CD4-positive, alpha-beta T cell treated with Interleukin-4 for 4 hours (primary cell): ENCODE measurements around the gene METTL25.
A peak's percentile ranks its signal among the peaks of the same experiment; 100 is the strongest.
"Not testable (repeated sequence)": the region's sequence is repeated elsewhere in the genome, so short reads cannot be mapped to it uniquely, and the experiment has no call there.

Source experiments
- DNase-seq: peaks from one replicate; pipeline ENCODE4 v3.0.0-alpha.2; 2020

METTL25 gene, protein sequence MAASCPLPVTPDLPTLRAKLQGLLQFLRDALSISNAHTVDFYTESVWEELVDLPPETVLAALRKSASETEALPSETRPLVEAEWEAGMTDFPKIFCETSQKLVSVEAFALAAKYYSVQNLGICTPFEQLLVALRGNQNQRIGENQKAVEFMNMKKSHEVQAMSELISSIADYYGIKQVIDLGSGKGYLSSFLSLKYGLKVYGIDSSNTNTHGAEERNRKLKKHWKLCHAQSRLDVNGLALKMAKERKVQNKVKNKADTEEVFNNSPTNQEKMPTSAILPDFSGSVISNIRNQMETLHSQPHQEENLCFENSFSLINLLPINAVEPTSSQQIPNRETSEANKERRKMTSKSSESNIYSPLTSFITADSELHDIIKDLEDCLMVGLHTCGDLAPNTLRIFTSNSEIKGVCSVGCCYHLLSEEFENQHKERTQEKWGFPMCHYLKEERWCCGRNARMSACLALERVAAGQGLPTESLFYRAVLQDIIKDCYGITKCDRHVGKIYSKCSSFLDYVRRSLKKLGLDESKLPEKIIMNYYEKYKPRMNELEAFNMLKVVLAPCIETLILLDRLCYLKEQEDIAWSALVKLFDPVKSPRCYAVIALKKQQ

GRCh38 chr12:82358200-82359114, at the start of gene METTL25, which contains the start of gene CCDC59:
Gene METTL25, plus strand, starts transcription at chr12:82358529. Its CDS starts 37 bp downstream, at chr12:82358566.
Gene CCDC59, minus strand, starts transcription at chr12:82358387. Its CDS starts 11 bp downstream, at chr12:82358376.
- DNase-seq, result peak; percentile 98

DNA sequence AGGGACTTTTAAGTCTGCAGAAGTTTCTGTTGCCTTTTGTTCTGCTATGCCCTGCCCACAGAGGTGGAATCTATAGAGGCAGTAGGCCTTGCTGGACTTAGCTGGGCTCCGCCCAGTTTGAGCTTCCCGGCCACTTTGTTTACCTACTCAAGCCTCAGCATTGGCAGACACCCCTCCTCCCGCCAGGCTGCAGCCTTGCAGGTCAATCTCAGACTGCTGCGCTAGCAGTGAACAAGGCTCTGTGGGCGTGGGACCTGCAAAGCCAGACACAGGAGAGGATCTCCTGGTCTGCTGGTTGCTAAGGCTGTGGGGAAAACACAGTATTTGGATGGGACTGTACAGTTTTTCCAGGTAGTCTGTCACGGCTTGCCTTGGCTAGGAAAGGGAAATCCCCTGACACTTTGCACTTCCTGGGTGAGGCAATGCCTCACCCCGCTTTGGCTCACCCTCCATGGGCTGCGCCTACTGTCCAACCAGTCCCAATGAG, 43.9 kb upstream of the METTL25 start:
- DNase-seq, result no peak

- no peak for DNase-seq
Observed at GRCh38 chr12:82319276-82319675, 39.1 kb upstream of the METTL25 start.

GRCh38 chr12:82325540-82326336, 32.6 kb upstream of the METTL25 start:
- no peak for DNase-seq

GRCh38 chr12:82326905-82327503, 31.3 kb upstream of the METTL25 start:
- peak; percentile 10 for DNase-seq

DNA sequence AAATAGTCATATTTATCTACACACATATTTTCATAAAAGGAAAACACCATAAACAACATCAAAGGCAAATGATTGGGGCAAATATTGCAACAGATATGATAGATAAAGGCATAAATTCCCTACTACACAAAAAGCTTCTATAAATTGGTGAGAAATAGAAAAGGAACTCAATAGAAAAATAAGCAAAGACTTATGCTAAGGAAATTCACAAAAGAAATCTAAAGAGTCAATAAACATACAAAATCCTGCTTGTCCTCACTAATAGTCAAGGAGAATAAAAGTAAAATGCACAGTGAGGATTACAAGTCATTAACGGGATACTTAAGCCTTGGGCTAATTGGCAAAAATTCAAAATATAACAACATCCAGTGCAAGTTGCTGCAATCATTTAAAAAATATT, 30.5 kb upstream of the METTL25 start:
- DNase-seq, result no peak

- no peak for DNase-seq
Observed at GRCh38 chr12:82329508-82329907, 28.8 kb upstream of the METTL25 start.

- DNase-seq, result no peak
Observed at GRCh38 chr12:82350161-82350560, 8.2 kb upstream of the METTL25 start.

GRCh38 chr12:82351390-82351789, 6.9 kb upstream of the METTL25 start:
- no peak for DNase-seq

DNA sequence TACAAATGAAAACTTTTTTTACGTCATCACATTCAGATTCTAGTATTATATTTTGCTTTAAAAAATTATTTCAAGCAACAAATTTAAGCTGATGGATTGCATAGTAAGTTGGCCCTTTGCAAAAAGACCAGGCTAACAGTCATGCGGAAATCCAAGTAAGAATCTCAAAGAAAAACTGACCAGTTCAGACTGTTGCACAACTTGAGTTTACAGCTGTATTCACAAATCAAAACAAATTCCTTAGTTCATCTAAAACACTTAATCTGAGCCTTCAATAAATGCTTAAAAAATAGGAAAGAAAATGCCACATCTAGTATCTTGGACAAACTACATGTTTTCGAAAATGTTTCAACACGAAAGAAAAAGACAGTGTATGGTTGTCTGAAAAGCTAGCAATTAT, 989 bp upstream of the METTL25 start:
- no peak for DNase-seq

DNA sequence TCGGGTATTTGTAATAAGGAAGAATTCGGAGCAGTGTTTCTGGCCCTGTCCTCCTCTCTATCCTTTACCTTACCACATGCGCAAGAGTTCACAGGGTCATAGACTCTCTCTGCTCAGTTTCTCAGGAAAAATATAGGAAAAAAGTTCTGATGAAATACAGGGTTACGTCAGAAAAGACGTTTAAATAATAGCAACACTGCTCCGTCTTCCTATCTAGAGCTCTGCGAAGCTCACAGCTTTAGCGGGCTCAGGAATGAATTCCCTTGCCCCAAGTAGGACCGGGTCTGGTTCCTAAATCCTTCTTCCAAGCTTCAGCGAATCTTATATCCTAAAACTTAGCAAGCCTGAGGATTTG, 507 bp upstream of the METTL25 start:
- no peak for DNase-seq

- DNase-seq, result no peak
Observed at GRCh38 chr12:82359115-82359478, 768 bp downstream of the METTL25 start.

GRCh38 chr12:82360834-82361233, 2.5 kb downstream of the METTL25 start:
- DNase-seq, result not testable (repeated sequence)

GRCh38 chr12:82361461-82361915, 3.2 kb downstream of the METTL25 start:
- no peak for DNase-seq

- no peak for DNase-seq
Observed at GRCh38 chr12:82363990-82364389, 5.7 kb downstream of the METTL25 start.

DNA sequence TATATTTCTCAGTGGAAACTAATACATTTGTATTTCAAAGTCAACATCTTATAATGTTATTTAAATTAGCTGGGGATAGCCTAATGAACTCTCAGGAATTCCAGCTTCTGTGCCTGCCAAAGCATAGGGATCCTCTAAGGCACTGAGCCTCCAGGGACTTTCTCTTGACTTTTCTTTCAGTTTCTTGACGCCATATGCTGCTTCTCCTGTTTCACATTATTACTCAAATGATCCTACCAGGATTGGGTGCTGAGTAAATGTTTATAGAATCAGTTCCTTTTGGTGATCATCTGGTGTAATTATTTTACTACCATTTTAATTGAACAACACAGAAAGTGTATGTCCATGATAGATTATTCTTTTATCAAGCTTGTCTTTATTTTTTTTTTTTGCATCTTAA, 7.9 kb downstream of the METTL25 start:
- no peak for DNase-seq

- no peak for DNase-seq
Observed at GRCh38 chr12:82375201-82375600, 16.9 kb downstream of the METTL25 start.

- DNase-seq, result no peak
Observed at GRCh38 chr12:82378997-82379396, 20.7 kb downstream of the METTL25 start.

GRCh38 chr12:82383930-82384552, 25.7 kb downstream of the METTL25 start:
- DNase-seq, result no peak

- no peak for DNase-seq
Observed at GRCh38 chr12:82398879-82399278, 40.5 kb downstream of the METTL25 start.

DNA sequence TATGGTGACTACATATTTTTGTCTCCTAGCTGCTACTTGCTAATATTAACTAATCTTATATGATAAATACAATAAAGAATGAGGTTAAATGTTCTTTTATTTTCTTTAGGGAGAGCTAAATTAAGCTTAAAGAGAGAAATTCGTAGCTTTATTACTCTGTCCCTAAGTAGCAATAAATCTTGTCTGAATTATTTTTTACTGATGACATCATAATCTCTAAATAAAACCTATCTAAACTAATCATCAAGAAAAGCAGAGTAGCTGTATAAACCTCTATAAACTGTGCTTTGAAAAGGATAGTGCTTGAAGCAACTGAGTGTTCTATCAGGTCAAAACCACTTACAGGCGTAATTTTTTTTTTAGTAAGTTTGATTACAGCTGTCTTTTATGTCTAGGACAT, 42.5 kb downstream of the METTL25 start:
- DNase-seq, result no peak
